Measurements from ENCODE around the gene PKP4. TPM values are rescaled to one million over a fixed set of nuclear protein-coding genes. Genes with fewer than 3 reads are reported as not detected.

The PKP4 gene
- total and polyA plus RNA-seq, 5 experiments from 2014 or later = 0.34 to 25.7 (median 1.5) TPM

DNA sequence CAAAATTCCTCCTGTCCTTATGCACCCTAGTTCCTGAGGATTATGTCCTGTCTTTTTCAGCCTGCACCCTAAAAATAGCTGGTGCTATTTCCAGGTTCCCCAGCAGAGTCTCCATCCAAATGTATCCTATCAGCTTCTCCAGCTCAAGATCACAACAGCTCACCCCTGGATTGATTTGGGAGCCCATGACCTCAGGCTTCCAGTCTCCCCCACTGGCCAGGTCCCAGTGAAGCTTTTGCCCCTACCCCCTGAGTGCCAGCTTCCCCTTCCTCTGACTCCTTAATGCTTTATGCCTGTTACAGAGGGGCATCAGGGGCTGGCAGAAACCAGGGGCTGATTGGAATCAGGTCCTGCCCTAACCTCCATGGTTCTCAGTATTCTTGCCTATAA lies 261.4 kb downstream of the PKP4 start:
- POLR2A ChIA-PET = no interaction called here
- Mint-ChIP-seq H3K27ac (no peak overlapping the region), H3K36me3 (peaks cover 0 to 8% (median 0%) of the 10 kb centered on the region in 3 donors), H3K27me3 (peaks cover 0 to 28% (median 6%) of the 10 kb centered on the region in 5 donors), H3K9me3 (peaks cover 0 to 12% (median 7%) of the 10 kb centered on the region in 9 donors), H3K4me3 (no peak overlapping the region), H3K4me1 (no peaks in the 10 kb centered on the region)
- DNase-seq = no peak
- ATAC-seq = no peak

GRCh38 chr2:158718851-158719250 lies 262.1 kb downstream of the PKP4 start:
- POLR2A ChIA-PET = no interaction called here
- Mint-ChIP-seq H3K4me3 (no peak overlapping the region), H3K4me1 (peaks cover 0 to under 1% (median 0%) of the 10 kb centered on the region in 4 donors), H3K9me3 (peaks cover 0 to 5% (median 1%) of the 10 kb centered on the region in 9 donors), H3K27ac (no peak overlapping the region), H3K27me3 (peaks cover 0 to 21% (median 6%) of the 10 kb centered on the region in 5 donors), H3K36me3 (peaks cover 0 to 3% (median 0%) of the 10 kb centered on the region in 3 donors)
- DNase-seq (no peak), ATAC-seq (no peak)

DNA sequence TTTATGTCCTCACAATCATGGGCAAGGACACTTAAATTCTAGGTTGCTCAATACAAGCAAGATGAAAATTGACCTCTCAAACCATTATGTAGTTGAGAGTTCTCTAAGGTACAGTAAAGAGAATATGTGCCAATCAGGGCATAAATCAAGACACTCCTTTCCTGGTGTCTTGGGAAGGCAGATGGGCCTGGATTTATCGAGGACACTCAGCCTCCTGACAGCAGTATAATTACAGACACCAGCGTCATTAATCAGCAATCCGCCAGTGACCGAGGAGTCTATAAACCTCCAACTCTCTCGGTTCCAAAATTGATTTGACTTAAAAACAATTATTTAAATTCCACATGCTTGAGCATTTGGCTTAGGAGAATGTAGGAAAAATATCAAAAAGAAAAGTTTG lies 262.7 kb downstream of the PKP4 start:
- Mint-ChIP-seq H3K27ac (no peak overlapping the region), H3K36me3 (no peaks in the 10 kb centered on the region), H3K4me1 (peaks cover 0 to 2% (median 0%) of the 10 kb centered on the region in 4 donors), H3K9me3 (no peaks in the 10 kb centered on the region), H3K27me3 (peaks cover 1 to 24% (median 9%) of the 10 kb centered on the region in 5 donors), H3K4me3 (no peak overlapping the region)
- ATAC-seq (no peak), DNase-seq (no peak)
- POLR2A ChIA-PET = no interaction called here

GRCh38 chr2:158722266-158723105 lies 265.7 kb downstream of the PKP4 start:
- no peak overlapping the region for H3K27ac Mint-ChIP-seq
- ATAC-seq = no peak
- H3K4me1 Mint-ChIP-seq = peaks cover 0 to 2% (median 0%) of the 10 kb centered on the region in 4 donors
- H3K9me3 Mint-ChIP-seq = no peaks in the 10 kb centered on the region
- peaks cover 1 to 19% (median 3%) of the 10 kb centered on the region in 5 donors for H3K27me3 Mint-ChIP-seq
- H3K4me3 Mint-ChIP-seq = no peak overlapping the region
- H3K36me3 Mint-ChIP-seq = no peaks in the 10 kb centered on the region
- no peak for DNase-seq
- POLR2A ChIA-PET = no interaction called here

DNA sequence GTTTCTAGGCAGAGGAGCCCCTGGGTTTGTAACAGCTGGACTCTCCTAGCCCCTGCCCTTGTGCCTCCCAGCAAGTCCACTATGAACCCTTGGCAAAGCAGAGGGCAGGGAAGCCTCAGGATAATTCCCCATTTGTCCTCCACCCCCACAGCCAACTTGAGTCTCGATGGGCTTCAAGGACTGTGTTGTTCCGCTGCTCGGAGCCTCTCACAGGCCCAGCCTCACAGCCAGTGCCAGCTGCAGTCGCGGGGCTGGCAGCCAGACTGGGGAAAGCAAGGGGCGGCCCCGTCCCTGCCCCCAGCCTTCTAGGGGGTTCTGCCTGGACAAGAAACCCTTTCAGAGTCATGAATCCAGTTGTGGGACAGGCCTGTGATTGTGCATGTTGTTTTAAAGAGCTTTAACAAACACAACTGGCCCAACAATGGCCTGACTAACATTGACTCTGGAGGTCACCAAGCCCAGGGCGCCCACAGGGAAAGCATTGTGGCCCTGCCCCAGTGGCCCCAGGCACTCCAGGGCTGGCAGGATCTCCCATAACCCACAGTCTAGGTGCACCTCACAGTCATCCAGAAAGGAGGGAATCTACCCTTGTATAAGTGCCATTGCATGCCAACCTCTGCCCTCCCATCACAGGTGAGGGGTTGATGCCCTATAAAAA lies 266.6 kb downstream of the PKP4 start:
- POLR2A ChIA-PET = no interaction called here
- no peak for ATAC-seq

DNA sequence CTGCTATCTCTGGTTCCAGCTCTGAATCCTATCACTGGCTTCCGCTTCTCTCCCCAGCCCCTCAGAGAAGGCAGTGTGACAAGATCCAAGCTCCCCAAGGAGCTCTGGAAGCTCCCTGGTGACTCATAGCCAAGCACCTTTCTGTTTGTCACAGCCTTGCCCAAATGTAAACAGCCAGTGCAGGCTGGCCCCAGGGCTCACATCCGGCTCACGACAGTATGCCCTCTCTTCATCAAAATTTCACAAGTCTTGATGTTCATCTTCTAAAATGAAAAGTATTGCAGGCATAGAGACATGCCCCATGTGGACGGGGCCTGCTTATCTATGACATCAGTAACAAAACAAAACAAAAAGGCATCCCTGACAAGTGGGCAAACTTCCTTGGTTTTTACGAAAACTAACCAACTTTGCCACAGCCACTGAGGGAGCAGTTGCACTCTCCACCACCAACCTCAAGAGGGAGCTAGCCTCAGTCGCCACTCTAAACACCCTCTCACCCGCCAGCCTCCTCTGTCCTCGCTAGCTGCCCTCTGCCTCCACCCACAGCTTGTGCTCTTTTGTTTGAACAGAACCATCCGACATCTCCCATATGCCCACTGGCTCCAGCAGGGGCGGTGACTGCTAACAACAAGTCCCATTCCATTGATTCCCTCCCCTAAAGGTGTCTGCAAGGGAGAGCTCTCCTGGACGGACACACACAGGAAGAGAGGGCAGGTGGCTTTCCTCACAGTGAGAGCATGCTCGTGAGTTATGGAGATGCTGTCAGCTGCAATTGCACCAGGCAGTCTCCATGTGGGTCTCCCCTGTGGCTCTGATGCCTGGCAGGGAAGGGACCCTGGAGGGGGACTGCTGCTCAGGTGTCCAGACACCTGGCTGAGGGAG lies 267.4 kb downstream of the PKP4 start:
- Mint-ChIP-seq H3K4me1 (peaks cover 0 to 2% (median 0%) of the 10 kb centered on the region in 4 donors), H3K9me3 (no peaks in the 10 kb centered on the region), H3K4me3 (no peak overlapping the region), H3K27me3 (peaks cover 0 to 20% (median 2%) of the 10 kb centered on the region in 5 donors), H3K36me3 (no peaks in the 10 kb centered on the region), H3K27ac (no peak overlapping the region)
- DNase-seq (no peak), ATAC-seq (no peak)
- POLR2A ChIA-PET = no interaction called here

More for the DNA sequence above, 266.6 kb downstream of the PKP4 start:
- H3K27me3 Mint-ChIP-seq = peaks cover 0 to 20% (median 2%) of the 10 kb centered on the region in 5 donors
- H3K4me1 Mint-ChIP-seq = peaks cover 0 to 2% (median 0%) of the 10 kb centered on the region in 4 donors
- H3K27ac Mint-ChIP-seq = no peak overlapping the region
- H3K36me3 Mint-ChIP-seq = no peaks in the 10 kb centered on the region
- no peak overlapping the region for H3K4me3 Mint-ChIP-seq
- no peaks in the 10 kb centered on the region for H3K9me3 Mint-ChIP-seq
- no peak for DNase-seq

DNA sequence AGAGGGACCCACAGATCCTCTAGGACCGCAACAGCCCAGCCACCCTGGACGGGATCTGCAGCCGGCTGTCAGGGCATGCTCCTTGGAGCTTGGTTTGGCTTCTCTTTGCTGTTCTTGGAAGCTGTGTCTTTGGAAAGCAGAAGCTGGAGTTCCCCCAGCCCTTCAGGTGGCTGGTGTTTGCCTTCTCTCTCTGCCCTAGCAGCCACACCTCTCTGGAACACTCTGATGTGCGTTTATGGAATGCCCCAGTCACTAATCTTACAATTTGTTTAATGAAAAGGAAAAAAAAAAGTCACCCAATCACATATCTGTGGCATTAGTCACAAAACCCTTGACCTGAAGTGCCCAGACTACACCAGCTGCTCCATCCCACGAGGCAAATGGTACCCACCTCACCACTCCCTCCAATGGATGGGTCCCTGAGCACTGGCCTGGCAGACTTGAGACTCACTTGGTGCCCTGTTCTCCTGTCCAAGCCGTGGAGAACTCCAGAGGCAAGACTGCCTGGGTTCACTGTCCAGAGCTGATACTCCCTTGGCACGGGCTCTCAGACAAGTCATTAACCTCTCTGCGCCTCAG lies 268.1 kb downstream of the PKP4 start:
- H3K36me3 Mint-ChIP-seq = no peaks in the 10 kb centered on the region
- peaks cover 0 to 2% (median 0%) of the 10 kb centered on the region in 4 donors for H3K4me1 Mint-ChIP-seq
- ATAC-seq (no peak), DNase-seq (no peak)
- POLR2A ChIA-PET = no interaction called here
- H3K9me3 Mint-ChIP-seq = no peaks in the 10 kb centered on the region
- H3K4me3 Mint-ChIP-seq = no peak overlapping the region
- H3K27ac Mint-ChIP-seq = no peak overlapping the region
- peaks cover 0 to 20% (median 2%) of the 10 kb centered on the region in 5 donors for H3K27me3 Mint-ChIP-seq

DNA sequence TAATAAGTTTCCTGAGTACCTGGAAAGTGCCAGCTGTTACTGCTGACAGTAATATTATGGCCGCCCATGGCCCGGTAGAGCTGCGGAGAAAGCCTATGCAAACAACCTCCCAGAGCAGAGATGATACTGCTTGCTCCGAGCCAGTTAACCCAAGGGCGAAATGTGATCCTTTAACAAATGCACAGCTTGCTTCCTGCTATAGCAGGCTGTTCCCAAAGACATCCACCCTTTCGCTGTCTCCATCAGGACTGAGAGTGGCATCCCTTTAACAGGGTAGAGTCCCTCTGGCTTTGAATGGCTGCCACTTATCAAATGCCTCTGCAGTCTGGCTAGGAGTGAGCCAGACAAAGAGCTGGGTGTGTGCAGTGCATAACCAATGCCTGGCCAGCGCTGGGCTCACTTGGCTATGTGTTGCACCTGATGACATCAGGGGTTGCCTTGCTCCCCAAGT lies 268.7 kb downstream of the PKP4 start:
- H3K4me3 Mint-ChIP-seq = no peak overlapping the region
- H3K27ac Mint-ChIP-seq = no peak overlapping the region
- no peaks in the 10 kb centered on the region for H3K9me3 Mint-ChIP-seq
- peaks cover 0 to 2% (median 0%) of the 10 kb centered on the region in 4 donors for H3K4me1 Mint-ChIP-seq
- ATAC-seq (no peak), DNase-seq (no peak)
- peaks cover 0 to 24% (median 1%) of the 10 kb centered on the region in 5 donors for H3K27me3 Mint-ChIP-seq
- POLR2A ChIA-PET = no interaction called here
- no peaks in the 10 kb centered on the region for H3K36me3 Mint-ChIP-seq

- peak overlapping the region in 1 of 10 donors; percentile 30 for H3K27ac Mint-ChIP-seq
- H3K36me3 Mint-ChIP-seq = no peaks in the 10 kb centered on the region
- peaks cover 0 to 2% (median 0%) of the 10 kb centered on the region in 4 donors for H3K4me1 Mint-ChIP-seq
- H3K9me3 Mint-ChIP-seq = no peaks in the 10 kb centered on the region
- POLR2A ChIA-PET = no interaction called here
- H3K4me3 Mint-ChIP-seq = no peak overlapping the region
- ATAC-seq (no peak), DNase-seq (no peak)
- H3K27me3 Mint-ChIP-seq = peaks cover 0 to 24% (median 1%) of the 10 kb centered on the region in 5 donors
Observed at GRCh38 chr2:158726911-158727592, 270.3 kb downstream of the PKP4 start.

GRCh38 chr2:158728422-158728821 lies 271.7 kb downstream of the PKP4 start:
- no peak overlapping the region for H3K27ac Mint-ChIP-seq
- H3K36me3 Mint-ChIP-seq = no peaks in the 10 kb centered on the region
- DNase-seq = no peak
- H3K27me3 Mint-ChIP-seq = peaks cover 0 to 23% (median 1%) of the 10 kb centered on the region in 5 donors
- H3K4me1 Mint-ChIP-seq = peaks cover 0 to 2% (median 0%) of the 10 kb centered on the region in 4 donors
- no peaks in the 10 kb centered on the region for H3K9me3 Mint-ChIP-seq
- no peak overlapping the region for H3K4me3 Mint-ChIP-seq
- POLR2A ChIA-PET = no interaction called here
- ATAC-seq = no peak

DNA sequence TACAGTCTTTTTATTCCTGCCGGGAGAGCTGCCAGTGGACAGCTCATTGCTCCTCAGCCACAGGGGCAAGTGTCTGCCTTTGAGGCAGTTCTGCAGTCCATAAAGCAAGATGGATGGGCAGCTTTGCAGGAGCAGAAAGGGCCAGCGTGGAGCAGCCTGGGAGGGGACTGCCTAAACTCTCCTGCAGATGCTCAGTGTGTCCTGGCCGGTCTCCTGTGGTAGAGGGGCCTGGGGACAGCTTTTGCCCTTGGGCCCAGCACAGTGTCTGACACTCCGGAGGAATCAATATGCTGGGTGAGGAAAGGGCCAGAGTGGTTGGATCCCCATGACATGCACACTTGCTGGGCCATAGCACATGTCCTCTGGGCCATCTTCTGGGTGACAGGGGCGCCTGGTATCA lies 272.7 kb downstream of the PKP4 start:
- no peaks in the 10 kb centered on the region for H3K36me3 Mint-ChIP-seq
- DNase-seq (no peak), ATAC-seq (no peak)
- no peak overlapping the region for H3K27ac Mint-ChIP-seq
- H3K4me1 Mint-ChIP-seq = no peaks in the 10 kb centered on the region
- no peak overlapping the region for H3K4me3 Mint-ChIP-seq
- POLR2A ChIA-PET = no interaction called here
- H3K9me3 Mint-ChIP-seq = no peaks in the 10 kb centered on the region
- H3K27me3 Mint-ChIP-seq = peaks cover 0 to 15% (median 1%) of the 10 kb centered on the region in 5 donors
